GM12872 (cell line): ENCODE results near the gene CTAGE6.
"Not testable (repeated sequence)": the region's sequence is repeated elsewhere in the genome, so short reads cannot be mapped to it uniquely, and the experiment has no call there.

Experiments
- TF ChIP-seq, protein P1 (sequence below): IDR thresholded peaks from 3 replicates; pipeline ENCODE4 v1.5.1; 2011; ENCODE audit warnings: low read depth, mild to moderate bottlenecking, low read length, moderate library complexity; ENCODE audit not compliant: insufficient read depth

Gene CTAGE6, protein sequence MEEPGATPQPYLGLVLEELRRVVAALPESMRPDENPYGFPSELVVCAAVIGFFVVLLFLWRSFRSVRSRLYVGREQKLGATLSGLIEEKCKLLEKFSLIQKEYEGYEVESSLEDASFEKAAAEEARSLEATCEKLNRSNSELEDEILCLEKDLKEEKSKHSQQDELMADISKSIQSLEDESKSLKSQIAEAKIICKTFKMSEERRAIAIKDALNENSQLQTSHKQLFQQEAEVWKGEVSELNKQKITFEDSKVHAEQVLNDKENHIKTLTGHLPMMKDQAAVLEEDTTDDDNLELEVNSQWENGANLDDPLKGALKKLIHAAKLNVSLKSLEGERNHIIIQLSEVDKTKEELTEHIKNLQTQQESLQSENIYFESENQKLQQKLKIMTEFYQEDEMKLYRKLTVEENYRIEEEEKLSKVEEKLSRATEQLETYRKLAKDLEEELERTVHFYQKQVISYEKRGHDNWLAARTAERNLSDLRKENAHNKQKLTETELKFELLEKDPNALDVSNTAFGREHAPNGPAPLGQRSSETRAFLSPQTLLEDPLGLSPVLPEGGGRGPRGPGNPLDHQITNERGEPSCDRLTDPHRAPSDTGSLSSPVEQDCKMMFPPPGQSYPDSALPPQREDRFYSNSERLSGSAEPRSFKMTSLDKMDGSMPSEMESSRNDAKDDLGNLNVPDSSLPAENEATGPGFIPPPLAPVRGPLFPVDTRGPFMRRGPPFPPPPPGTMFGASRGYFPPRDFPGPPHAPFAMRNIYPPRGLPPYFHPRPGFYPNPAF

DNA sequence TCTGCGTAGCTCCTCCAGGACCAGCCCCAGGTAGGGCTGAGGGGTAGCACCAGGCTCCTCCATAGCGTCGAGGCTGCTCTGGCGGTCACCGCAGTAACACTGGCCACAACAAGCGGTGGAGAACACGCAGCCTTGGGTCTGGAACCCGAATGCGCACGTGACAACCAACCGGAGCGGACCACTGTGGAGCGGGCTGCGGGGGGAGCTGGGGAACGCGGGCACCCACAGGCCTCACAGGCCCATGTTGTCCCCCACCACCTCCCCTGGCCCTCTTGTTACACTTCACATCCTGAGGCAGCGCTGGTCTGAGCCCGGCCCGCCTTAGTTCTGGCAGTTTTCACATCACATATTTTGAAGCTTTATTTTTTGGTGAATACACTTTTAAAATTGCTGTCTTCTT, at the start of gene CTAGE6:
TSS of gene CTAGE6 (minus strand) at position 101 of the 400 bp plus-strand sequence. CDS start at position 63, 38 bp downstream.
- TF ChIP-seq, protein P1, sequence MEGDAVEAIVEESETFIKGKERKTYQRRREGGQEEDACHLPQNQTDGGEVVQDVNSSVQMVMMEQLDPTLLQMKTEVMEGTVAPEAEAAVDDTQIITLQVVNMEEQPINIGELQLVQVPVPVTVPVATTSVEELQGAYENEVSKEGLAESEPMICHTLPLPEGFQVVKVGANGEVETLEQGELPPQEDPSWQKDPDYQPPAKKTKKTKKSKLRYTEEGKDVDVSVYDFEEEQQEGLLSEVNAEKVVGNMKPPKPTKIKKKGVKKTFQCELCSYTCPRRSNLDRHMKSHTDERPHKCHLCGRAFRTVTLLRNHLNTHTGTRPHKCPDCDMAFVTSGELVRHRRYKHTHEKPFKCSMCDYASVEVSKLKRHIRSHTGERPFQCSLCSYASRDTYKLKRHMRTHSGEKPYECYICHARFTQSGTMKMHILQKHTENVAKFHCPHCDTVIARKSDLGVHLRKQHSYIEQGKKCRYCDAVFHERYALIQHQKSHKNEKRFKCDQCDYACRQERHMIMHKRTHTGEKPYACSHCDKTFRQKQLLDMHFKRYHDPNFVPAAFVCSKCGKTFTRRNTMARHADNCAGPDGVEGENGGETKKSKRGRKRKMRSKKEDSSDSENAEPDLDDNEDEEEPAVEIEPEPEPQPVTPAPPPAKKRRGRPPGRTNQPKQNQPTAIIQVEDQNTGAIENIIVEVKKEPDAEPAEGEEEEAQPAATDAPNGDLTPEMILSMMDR = not testable (repeated sequence)

DNA sequence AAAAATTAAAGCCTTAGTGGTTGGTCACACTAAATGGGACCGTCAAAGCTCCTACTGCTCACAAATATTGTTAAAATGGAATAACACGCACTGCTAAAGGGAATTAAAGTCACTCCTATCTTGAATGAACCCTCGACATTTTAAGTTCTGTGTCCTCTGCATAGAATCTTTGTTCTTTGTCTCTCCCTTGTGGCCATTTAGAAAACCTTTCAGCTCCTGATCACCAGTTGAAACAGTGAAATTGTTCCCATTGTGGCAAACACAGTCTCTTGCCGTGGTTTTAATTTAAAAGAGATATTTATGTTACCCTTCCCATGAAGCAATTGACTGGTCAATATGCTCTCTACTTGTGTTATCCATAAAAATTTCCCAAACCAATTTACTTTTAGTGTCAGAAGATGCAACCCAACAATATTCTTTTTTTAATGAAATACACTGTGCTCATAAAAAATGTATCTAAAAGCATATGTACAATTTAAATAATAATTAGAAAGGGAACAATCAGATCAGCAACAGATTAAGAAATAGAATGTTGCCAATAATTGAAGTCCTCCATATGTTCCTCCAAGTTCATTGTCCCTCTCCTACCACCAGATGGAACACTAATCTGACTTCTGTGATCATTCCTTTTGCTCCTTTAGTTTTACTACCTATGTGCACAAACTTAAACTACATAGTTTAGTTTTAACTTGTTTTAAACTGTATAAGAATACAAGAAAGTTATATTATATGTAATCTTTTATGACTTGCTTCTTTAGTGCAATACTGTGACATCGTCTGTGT, 20.3 kb downstream of the CTAGE6 start:
- TF ChIP-seq, protein P1 = peak; percentile 45; the same call in 1 of the 3 replicates

DNA sequence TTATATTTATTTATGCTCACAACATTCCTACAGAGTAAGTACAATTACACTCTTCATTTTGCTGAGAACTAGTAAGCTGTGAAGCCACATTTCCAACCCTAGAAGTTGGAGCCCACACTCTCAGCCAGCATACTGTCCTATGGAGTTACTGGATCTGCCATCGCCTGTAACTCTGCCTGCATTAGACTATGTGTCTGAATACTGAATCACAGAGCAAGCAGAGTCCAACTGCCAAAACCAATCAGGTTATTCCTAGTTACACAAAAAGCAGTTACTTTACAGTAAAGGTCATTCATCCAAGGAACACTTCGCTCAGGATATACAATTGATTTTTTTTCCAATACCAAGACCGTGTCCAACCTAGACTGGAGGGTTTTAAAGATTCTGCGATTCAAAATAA, 21.5 kb downstream of the CTAGE6 start:
- TF ChIP-seq, protein P1 = no peak

DNA sequence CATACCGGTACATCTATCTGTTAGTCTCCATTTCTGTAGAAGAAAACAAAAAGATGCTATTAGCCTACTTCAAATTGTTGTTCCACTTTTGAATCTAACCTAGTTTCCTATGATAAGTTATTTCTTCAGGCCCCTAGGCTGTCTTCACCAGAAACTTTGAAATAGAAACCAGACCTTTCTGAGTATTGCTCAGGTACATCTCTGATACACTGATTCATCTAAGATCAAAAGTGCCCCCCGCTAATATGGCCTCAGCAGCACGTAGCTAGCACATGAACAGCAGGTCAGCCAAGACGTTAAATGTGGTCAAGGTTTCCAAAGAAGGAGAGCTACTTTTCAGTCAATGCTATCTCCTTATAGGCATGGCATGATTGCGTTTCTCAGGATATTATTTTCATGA, 23.6 kb downstream of the CTAGE6 start:
- TF ChIP-seq, protein P1 = no peak

DNA sequence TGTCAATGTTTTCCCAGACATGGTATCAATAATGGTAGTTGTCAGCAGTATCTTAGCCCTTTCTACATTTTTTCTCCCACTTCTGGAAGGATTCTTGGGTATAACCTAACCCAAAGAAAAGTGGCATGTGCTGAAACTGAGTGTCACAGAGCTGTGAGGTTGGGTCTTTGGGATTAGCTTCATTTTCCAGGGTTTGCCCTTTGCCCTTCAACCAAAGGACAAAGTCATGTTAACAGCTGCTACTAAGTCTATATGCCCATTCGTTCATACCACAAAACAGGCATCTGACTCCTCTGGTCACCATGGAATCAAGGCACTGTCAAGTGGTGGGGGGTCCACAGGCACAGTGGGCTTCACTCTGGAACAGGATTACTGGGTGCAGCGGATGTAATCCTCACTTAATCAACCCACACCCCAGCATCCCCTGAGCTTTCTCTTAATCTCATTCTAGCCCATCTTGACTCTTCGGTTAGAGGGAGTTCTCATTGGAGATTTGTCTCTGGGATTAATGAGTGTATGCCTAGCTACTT, 29.1 kb downstream of the CTAGE6 start:
- TF ChIP-seq, protein P1 = no peak
